Cardiac septum (tissue), 1 donor: Measurements from ENCODE around the gene KCNH6. TPM values are rescaled to one million over a fixed set of nuclear protein-coding genes. Genes with fewer than 3 reads are reported as not detected.

Experiments used
- DNase-seq: peaks from one replicate; pipeline ENCODE4 v3.0.0-alpha.2; 2020; ENCODE audit warnings: low spot score
- intact Hi-C: fragments of 100-400 bp; cut with DNase I; formaldehyde crosslinking; loops from one replicate; pipeline ENCODE4 v1.14.0; 2022
- total RNA-seq: library from RNA; stranded (reverse); fragmentation: NEBNext Ultra II Directional; extraction: Animal tissue kit (Norgen Biotek cat#: 25700); gene quantifications from one replicate; pipeline ENCODE4 v1.2.1, GENCODE V29; 2021
- donor health status: DM: no; HTN: no; CAD: no.

The KCNH6 gene
- total RNA-seq, 1 donor from 2014 or later = not detected

DNA sequence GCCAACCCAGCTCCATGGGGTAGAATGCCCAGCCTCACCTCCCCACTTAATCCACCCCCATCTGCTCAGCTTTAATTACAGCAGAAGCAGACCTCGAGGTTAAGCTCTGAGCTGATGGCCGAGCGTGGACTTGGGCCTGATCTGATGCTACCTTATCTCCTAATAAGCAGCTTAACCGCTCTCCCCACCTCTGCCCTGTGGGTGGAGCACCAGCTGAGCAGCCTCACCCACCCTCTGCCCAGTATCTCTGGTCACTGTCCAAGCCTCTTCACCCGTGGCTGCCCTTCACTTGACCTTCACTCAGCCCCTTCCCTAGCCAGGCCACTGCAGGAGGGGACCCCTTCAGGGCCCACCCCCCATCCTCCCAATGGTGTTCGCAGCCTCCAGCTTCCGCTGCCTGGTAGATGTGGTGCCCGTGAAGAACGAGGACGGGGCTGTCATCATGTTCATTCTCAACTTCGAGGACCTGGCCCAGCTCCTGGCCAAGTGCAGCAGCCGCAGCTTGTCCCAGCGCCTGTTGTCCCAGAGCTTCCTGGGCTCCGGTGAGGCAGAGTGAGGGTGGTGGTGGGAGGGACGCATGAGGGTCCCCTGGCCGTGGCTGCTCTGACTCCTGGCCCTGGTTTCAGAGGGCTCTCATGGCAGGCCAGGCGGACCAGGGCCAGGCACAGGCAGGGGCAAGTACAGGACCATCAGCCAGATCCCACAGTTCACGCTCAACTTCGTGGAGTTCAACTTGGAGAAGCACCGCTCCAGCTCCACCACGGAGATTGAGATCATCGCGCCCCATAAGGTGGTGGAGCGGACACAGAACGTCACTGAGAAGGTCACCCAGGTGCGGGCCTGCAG lies 6.8 kb downstream of the KCNH6 start:
- intact Hi-C loops = no loop called here
- DNase-seq = no peak

DNA sequence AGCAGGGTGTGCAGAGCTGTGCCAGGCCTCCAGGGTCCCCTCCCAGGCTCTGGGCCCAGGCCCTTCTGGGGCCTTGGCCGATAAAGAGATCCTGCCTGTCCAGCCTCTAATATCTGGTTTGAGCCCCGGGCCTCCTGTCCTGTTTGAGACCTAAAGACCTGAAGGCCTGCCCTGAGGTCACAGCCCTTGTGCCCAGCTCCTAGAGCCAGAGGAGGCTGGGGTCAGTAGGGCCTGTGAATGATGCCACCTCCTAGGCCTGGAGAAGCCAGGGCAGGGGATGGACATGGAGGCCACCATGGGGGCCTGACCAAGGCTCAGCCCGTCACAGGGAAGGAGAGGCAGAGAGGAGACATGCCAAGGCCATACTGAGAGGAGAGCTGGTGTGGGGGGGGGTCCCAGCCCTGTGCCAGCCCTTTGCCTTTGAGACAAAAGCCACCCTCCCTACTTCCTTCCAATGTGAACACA lies 7.4 kb downstream of the KCNH6 start:
- no peak for DNase-seq
- intact Hi-C loops = no loop called here

DNA sequence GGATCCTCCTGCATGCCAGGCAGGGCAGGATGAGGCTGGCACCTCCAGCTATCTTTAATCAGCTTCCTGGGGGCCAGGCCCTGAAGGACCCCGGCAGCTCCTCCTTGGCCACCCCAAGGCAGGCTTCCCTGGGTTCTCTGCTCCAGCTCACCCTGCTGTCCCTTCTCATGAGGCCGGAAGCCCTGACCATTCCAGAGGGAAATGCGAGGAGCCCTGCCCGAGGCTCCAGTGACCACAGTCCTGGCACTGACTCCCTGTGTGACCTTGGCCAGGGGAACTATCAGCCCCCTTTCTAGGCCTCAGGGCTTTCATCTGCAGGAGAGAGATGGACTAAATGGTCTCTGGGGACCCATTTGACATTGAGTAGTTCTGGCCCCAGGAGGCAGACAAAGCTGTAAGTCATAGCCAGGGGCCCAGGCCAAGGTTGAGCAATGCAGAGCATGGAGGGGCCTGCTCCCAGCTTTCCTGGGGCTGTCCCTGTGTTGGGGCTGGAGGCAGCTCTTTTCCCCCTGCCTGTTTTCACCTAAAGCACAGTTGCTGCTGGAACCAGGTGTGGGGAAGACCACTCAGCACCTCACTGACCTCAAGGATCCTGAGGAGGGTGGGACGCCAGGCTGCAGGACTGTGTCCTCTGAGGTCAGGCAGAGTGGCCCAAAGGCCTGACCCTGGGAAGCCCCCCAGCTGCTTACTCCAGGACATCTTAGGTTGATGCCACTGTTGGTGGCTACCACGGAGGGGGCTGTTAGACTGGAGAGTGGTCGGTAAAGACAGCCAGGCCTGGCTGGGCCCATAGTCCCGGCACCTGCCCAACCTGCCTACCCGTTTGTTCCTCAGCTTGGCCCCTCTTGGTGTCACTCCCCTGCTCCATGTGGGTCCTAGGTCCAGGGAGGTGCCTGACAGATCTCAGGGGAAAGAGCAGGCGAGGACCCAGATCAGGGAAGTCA lies 8.1 kb downstream of the KCNH6 start:
- no peak for DNase-seq
- intact Hi-C loops = no loop called here

DNA sequence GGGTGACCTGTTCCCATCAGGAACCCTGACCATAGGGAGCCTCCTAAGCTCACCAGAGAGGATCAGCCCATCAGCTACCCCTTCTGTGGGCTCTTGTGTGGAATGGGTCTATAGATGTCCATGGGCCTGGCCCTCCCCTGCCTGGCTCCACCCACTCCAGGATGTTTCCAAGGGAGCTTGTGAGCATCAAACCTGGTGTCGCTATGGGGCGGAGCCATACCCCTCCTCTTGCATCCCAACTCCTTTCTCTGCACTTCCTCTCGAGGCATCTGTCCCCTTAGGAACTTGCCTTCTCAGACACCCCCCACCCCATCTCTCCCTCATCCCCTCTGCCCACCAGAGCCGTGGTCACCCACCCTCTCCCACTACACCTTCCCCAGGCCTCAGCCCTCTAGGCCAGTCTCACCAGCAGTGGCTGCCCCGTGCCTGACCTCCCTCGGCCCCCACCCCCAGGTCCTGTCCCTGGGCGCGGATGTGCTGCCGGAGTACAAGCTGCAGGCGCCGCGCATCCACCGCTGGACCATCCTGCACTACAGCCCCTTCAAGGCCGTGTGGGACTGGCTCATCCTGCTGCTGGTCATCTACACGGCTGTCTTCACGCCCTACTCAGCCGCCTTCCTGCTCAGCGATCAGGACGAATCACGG lies 10.4 kb downstream of the KCNH6 start:
- intact Hi-C loops = no loop called here
- DNase-seq = no peak

DNA sequence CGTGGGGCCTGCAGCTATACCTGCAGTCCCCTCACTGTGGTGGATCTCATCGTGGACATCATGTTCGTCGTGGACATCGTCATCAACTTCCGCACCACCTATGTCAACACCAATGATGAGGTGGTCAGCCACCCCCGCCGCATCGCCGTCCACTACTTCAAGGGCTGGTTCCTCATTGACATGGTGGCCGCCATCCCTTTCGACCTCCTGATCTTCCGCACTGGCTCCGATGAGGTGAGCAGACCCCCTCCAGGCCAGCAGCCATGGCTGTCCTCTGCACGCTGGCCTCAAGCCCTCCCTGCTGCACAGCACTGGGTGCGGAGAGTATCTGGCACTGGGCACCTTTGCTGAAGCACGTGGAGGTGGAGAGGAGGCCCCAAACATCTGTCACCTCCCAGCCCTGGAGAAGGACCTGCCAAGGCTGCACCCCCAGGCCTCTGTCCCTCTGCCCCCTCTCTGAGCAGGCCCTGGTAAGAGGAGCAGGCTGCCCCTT lies 11.0 kb downstream of the KCNH6 start:
- no peak for DNase-seq
- intact Hi-C loops = no loop called here

DNA sequence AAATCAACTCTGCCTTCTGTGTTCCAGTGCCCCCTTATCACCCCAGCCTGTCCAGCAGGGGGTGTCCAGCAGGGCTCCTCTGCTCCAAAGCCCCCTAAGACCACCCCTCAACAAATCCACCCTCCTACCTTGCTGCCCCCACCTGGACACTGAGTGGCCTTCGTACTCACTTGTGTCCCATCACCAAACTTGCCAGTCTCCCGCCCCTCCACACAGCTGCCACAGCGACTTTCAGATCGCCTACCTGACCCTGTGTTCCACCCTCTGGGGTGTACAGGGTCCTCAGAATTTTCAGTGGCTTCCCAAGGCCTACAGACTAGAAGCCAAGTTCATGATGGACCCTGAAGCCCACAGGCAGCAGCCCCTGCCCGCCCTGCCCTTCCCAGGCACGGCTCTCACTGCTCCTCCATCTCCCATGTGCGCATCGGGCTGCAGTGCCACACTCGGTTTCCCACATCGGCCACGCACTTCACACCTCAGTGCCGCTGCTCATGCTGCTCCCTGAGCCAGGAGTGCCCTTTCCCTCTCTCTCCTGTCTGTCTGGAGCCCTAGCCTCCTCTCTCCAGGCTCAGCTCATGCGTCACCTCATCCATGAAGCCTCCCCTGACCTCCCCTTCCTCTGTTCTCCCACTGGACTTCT lies 11.8 kb downstream of the KCNH6 start:
- intact Hi-C loops = no loop called here
- no peak for DNase-seq

DNA sequence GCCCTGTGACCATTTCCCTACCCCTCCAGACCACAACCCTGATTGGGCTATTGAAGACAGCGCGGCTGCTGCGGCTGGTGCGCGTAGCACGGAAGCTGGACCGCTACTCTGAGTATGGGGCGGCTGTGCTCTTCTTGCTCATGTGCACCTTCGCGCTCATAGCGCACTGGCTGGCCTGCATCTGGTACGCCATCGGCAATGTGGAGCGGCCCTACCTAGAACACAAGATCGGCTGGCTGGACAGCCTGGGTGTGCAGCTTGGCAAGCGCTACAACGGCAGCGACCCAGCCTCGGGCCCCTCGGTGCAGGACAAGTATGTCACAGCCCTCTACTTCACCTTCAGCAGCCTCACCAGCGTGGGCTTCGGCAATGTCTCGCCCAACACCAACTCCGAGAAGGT lies 12.5 kb downstream of the KCNH6 start:
- intact Hi-C loops = no loop called here
- no peak for DNase-seq

DNA sequence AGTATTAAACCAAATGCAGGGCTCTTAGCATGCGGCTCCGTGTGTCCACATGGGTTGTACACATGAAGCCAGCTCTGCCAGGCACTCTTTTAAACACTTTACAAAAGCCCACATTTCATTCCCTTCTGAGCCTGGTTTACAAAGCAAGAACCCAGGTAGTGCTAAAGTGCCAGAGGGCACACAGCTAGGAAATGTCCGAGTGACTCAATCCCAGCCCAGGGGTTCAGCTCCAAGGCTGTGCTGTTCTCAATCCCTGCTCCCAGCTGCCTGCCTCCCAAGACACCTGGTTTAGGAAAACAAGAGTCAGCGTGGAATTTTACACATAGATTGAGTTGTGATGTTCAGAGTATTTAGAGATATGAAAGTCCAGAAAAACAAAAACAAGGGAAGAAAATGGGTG lies 13.8 kb downstream of the KCNH6 start:
- no peak for DNase-seq
- intact Hi-C loops = no loop called here

DNA sequence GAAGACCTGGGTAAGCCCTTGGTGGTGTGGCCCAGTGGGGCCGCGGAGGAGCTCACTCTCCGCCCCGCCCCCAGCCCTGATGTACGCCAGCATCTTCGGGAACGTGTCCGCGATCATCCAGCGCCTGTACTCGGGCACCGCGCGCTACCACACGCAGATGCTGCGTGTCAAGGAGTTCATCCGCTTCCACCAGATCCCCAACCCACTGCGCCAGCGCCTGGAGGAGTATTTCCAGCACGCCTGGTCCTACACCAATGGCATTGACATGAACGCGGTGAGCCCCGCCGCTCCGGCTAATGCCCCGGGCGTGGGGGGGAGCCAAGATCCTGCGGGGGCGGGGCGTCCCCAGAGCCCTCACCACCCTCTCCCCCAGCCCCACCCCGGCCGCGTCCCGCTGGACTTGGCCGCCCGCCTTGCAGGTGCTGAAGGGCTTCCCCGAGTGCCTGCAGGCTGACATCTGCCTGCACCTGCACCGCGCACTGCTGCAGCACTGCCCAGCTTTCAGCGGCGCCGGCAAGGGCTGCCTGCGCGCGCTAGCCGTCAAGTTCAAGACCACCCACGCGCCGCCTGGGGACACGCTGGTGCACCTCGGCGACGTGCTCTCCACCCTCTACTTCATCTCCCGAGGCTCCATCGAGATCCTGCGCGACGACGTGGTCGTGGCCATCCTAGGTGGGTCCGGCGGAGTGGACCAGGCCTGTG lies 15.0 kb downstream of the KCNH6 start:
- intact Hi-C loops = no loop called here
- no peak for DNase-seq

DNA sequence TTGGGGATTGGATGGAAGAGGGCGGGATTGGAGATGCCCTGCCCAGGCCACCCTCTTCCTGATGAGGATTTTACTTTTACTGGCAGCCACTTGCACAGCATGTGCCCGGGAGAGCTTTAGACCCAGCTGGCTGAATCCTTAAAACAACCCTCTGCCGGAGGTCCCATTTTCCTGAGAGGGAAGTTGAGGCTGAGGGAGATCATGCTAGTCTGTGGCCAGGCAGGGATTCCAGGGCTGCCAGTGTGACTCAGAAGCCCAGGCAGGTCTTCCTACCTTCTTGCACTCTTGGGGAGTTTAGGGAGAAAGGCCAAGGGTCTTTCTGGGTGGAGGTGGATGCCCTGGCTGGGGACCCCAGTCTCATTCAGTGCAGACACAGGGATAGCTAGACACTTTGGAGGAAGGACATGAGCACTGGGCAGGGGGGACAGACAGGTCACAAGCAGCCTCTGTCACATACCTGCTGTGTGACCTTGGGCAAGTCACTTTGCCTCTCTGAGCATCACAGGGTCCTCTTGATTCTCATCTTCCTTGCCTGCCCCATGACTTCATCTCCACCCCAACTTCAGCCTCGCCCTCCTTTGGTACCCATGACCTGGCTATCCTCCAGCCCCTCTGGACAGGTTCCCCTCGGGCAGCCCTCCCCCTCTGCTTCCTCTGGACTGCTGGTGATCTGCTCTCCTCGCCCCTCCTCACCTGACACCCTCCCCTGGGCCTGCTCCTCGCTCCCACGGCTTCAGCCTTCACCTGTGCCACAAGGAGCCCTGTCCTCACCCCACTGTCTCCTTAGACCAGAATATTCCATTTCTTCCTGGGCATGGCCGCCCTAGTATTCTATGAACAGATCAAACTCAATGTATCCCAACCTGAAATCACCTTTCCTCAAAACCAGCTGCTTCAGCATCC lies 15.8 kb downstream of the KCNH6 start:
- intact Hi-C loops = no loop called here
- DNase-seq = no peak

DNA sequence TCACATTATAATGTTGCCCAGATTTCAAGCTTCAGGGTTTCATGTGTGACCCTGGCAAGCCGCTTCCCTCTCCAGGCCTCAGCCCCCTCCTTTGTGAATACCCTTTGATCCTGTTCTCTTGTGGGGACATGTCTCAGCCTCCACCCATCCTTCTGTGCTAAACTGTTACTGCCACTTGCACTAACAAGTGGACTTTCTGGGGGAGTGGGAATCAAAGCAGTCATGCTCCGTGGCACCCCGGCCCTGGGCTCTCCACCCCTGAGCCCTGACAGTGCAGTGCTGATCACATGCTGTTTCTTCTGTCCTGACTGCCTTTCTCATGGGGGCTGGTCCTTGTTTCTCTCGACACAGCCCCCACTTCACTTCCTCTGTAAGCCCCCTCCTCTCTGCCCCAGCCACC lies 17.4 kb downstream of the KCNH6 start:
- intact Hi-C loops = no loop called here

DNA sequence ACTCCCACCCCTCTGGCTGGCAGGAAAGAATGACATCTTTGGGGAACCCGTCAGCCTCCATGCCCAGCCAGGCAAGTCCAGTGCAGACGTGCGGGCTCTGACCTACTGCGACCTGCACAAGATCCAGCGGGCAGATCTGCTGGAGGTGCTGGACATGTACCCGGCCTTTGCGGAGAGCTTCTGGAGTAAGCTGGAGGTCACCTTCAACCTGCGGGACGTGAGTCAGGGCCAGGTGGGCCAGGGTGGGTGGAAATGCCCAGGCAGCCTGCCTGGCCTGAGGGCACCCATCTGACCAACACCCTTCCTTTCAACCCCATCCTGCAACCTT lies 19.0 kb downstream of the KCNH6 start:
- intact Hi-C loops = no loop called here

More for the DNA sequence above, 17.4 kb downstream of the KCNH6 start:
- no peak for DNase-seq

DNA sequence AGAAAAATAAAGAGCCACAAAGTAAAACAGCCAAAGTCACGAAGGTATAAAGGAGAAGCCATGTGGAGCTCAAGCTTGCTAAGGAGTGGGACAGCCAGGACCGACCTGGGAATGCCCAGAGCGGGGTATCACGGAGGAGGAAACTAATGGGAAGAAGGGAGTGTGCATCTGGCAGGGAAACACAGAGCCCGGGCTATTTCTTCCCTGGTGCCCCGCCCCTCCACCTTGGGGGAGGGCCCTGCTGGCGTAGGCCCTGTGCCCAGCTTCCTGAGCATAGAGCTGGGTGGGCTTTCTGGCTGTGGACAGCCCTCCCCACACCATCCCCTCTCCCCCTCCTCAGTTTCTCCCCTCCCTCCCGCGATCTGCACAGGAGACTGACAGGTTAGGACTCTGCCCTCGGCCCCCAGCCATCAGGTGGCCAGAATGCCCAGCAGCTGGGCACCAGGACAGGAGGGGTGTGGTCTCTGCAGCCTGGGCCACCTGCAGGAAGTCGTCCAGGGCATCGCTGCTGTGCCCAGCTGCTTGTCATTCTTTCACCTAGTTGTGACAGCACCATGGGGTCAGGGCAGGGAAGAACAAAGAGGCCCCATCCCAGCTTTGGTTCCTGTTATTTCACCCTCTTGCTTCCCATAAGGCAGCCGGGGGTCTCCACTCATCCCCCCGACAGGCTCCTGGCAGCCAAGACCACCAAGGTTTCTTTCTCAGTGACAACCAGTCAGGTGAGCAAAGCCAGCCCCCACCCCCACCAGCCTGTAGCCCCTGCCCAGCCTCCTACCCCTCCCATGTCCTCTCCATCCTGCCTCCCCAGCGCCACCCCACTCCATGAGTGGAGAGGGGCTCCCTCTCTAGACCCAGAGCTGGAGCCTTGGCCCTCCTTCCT lies 20.0 kb downstream of the KCNH6 start:
- intact Hi-C loops = no loop called here
- DNase-seq = no peak

More for the DNA sequence above, 19.0 kb downstream of the KCNH6 start:
- DNase-seq = no peak

DNA sequence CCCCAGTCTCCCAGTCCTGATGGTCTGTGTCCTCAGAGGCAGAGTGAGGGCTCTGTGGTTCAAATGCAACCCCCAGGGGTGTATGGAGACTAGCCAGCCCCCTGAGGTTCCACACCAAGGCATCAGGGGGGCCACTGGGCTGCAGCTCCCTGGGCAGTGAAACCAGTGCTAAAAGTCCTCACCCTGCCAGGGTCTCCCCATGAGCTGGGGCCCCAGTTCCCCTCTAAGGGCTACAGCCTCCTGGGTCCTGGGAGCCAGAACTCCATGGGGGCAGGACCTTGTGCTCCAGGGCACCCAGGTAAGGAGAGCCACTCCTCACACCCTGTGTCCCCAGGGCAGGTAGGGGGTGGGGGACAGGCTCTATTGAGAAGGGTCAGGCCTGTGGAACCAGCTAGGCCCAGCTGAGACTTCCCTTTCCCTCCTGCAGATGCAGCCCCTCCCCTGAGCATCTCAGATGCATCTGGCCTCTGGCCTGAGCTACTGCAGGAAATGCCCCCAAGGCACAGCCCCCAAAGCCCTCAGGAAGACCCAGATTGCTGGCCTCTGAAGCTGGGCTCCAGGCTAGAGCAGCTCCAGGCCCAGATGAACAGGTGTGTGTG lies 20.8 kb downstream of the KCNH6 start:
- DNase-seq = no peak
- intact Hi-C loops = no loop called here

DNA sequence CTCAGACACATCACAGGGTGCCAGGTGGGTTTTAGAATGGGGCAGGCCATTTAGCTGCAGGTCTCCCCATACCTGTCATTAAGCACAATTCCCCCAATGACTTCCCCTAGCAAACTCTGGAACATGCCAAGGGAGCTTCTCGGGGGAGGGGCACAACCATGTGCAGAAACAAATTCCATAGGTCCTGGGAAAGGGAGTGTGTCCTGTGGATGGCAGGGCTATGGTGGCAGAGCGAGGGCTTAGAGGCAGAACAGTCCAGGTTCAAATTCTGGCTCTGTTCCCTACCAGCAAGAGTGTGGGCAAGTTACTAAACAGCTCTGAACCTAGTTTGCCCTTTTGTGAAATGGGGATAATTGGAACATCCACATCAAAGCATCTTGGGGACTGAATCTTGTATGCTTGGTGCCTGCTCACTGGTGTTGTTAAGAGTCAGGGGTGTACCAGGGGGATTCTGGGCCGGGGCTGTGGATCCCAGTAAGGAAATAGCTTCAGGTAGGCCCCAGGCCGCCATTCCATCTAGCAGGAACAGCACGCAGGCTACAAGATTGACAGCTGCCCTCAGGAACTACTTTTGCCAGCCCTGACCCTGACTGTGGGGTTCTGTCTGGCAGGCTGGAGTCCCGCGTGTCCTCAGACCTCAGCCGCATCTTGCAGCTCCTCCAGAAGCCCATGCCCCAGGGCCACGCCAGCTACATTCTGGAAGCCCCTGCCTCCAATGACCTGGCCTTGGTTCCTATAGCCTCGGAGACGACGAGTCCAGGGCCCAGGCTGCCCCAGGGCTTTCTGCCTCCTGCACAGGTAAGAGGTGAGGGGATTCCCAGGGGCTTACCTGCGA lies 21.5 kb downstream of the KCNH6 start:
- intact Hi-C loops = loop anchor here (5.0 kb wide), 1 partner anchor 102 kb away; no protein-coding TSS in a partner anchor
- no peak for DNase-seq
